Measurements from ENCODE around the gene OR5K2.

Gene OR5K2

DNA sequence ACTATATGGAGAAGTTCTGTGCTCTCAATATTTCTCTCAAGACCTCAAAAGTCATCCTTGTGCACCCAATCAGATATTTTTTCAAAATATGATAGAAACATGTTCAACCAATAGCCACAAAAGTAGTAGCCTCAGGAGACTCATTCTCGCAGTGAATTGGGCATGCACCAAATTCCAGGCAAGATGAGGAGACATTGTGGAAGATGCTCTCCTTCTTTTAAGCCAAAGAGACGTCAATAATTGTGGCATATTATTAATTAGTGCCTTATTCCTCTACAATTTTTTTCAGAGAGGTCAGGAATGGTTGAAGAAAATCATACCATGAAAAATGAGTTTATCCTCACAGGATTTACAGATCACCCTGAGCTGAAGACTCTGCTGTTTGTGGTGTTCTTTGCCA, at the start of gene OR5K2:
Gene OR5K2 (plus strand): TSS at position 301 of the 400 bp plus-strand sequence. CDS start 0 bp downstream, at position 301.
- no peak for DNase-seq (ENCODE audit: low spot score)

DNA sequence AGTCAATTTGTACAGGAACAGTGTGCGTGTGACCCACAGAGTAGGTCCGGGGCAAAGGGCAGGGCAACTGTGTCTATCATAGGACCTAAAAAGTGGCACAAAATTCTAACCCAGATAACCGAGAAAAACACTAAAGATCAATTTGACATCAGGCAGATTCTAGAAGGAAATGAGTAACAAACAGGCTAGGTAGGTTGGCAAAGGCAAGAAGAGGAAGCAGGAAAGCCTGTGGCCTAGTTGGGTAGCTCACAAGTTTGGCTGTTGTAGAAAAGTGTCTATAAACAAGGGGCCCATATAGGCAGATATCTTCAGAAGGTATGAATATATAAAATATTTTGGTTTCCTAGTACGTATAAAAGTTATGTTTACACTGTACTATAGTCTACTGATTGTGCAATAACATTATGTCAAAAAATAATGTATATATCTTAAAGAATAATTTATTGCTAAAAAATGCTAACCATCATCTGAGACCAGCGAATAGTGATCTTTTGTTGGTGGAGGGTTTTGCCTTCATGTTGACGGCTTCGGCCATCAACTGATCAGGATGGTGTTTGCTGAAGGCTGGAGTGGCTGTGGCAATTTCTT, 47.8 kb upstream of the OR5K2 start:
- no peak for DNase-seq (ENCODE audit: low spot score)

DNA sequence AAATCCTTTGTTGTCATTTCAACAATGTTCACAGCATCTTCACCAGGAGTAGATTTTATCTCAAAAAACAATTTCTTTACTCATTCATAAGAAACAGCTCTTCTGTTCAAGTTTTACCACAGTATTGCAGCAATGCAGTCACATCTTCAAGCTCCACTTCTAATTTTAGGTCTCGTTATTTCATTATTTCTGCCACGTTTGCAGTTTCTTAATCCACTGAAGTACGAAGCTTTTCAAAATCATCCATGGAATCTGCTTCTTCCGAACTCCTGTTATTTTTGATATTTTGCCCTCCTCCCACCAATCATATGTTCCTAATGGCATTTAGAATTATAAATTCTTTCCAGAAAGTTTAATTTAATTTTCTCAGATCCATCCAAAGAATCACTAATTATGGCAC, 47.1 kb upstream of the OR5K2 start:
- no peak for DNase-seq (ENCODE audit: low spot score)

DNA sequence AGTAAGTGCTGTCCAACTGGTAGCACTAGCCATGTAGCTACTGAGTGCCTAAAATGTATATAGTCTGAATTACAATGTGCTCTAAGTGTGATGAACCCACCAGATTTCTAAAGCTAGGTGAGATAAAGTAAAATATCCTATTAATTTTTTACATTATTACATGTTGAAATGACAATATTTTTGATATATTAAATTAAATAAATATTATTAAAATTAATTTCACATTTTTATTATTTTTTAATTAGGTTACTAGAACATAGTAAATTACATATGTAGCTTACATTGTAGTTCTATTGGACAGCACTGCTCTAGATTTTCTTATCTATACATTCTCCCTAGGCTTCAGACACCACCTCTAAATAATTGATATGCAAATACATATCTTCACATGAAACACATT, 43.7 kb upstream of the OR5K2 start:
- no peak for DNase-seq (ENCODE audit: low spot score)

DNA sequence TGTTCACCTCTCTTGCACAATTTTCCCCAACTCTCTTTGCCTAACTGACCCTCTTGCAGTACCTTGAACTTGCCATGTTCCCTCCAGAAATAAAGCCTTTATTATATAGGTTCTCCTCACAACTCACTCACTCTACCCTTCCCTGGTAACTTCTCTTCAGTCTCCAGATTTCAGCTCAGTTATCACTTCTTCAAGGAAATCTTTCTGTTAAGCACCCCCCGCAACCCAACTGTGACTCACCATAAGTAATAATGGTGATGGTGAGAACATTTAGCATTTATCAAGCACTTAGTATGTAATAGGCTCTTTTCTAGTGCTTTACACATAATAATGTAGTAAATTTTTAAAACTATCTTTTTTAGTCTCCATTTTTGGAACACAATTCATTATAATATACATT, 42.6 kb upstream of the OR5K2 start:
- DNase-seq (ENCODE audit: low spot score): no peak

DNA sequence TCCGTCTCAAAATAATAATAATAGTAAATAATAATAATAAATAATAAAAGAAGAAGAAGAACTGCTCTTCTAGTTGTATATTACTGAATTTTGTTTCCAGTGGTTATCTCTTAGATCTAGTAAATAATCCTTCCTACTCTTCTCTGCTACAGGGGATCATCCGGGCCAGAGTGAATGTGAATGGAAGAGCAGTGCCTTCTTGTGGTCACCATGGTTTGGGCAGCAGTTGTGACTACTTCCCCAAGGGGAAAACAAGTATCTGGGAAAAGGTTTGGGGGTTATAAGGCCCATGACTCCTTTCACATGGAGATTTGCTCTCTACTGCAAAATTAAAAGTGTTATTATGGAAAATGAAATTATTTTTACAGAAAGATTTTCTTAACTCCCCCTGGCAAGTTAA, 39.9 kb upstream of the OR5K2 start:
- no peak for DNase-seq (ENCODE audit: low spot score)

DNA sequence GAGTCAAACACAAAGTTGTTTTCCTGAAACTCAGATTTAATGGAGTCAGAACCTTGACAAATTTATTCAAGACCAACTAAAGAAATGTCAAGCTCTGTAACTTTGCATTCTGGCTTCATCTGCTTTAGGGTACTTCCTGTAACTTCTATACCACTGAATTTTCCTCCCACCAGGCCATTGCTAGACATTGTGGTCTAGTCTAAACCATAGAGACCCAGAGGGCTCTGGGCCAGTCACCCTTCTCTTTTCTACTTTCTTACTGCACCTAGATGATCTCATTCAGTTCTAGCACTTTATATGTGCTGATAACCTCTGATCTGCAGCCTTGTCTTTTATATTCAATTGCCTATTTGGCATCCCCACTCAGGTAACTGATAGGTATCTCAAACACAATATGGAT, 37.3 kb upstream of the OR5K2 start:
- no peak for DNase-seq (ENCODE audit: low spot score)

DNA sequence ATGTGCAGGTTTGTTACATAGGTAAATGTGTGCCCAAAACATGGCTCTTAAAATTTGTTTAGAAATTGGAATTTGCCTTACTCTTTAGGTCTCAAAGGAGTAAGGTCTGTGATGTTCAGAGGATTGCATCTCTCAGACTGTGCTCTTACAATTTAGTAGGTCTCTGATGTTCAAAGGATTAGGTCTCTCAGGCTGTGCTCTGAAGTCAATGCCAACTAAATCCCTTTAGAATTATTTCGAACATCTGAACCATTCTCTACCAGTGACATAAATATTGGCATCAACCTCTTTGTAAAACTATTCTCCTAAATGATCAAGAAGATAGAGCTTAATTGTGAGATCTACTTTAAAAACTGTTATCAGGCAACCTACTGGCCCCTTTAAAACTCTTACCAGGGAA, 34.6 kb upstream of the OR5K2 start, which contains the start of gene OR5K1:
Gene OR5K1 (plus strand): TSS at position 301 of the 400 bp plus-strand sequence. CDS start 6,376 bp downstream, outside the sequence.
- DNase-seq (ENCODE audit: low spot score): no peak

DNA sequence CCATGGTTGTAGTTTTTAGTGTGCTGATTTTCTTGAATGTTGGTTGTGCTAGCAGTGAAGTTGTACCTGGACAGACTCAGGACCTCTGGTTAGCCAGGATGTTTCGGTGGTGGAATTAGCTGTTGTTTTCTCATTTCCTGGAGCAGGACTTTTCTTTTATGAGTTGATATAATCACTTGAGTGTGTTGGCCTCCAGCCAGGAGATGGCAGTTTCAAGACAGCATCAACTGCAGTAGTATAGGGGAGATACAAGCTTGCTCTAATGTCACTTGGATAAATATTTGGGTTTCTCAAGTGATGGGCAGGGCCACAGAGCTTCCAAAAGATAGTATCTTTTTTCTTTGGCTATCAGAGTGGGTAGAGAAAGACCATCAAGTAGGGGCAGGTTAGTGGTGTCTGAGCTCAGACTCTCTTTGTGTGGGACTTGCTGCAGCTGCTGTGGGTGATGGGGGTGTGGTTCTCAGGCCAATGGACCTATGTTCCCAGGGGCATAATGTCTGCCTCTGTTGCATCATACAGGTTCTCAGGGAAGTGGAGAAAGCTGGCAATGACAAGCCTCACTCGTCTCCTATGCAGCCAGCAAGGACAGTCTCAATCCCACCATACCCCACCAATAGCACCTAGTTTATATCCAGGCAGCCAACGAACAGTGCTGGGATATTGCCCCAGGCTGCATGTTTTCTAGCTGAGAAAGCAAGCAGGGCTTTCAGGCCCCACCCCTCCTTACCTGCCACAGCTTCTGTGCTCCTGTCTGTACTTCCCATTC, 14.6 kb upstream of the OR5K2 start:
- DNase-seq (ENCODE audit: low spot score): no peak

DNA sequence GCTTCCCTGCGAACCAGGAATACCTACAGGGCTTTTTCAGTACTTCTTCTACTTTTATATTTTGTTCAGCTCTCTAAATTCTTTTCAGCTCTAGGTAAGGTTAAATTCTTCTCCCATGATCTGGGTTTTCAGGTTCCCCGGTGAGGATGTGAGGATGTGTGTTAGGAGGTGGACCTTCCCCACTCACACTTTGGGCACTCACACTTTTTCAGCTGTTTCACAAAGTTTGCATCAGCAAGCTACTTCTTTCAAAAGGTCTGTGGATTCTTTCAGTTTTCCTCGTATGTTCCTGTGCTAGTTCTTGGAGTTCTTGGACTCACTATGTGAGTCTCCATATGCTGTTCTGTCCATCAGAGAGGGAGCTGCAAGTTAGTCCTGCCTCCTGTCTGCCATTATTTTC, 13.9 kb upstream of the OR5K2 start:
- no peak for DNase-seq (ENCODE audit: low spot score)

DNA sequence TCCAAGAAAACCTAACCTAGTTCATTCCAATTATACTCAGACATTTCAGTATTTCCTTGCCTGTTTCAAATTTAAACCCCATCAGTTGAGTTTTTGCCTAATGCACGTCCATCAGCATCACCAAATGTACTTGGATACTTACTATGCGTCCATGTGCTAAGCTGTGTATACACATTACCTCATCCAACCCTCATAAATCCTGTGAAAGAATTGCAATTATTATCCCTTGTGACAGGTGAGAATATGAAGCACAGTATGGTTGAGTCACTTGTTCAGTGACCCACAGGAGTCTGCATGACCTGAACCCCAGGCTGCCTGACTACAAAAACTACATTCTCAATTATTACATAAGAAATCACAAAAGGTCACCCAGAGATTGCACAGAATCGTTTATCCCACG, 2.5 kb downstream of the OR5K2 start:
- no peak for DNase-seq (ENCODE audit: low spot score)

DNA sequence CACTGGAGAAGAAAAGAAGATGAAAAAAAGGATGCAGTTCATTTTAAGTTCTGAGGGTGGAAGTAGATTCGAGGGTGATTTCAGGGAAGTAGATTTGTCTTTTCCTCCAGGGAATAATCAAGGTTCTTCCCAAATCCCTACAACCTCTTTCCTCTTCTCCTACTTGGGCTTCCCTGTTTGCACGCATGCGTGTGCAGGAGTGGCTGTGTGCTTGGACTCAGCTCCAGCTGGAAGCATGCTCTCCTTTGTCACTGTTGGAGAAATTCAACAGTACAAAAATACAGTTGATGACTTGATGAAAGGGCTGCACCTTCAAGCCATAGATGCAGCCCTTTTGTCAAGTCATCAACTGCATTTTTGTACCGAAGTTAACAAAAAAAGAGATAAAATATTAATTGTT, 3.8 kb downstream of the OR5K2 start:
- peak; percentile 73 for DNase-seq (ENCODE audit: low spot score)

DNA sequence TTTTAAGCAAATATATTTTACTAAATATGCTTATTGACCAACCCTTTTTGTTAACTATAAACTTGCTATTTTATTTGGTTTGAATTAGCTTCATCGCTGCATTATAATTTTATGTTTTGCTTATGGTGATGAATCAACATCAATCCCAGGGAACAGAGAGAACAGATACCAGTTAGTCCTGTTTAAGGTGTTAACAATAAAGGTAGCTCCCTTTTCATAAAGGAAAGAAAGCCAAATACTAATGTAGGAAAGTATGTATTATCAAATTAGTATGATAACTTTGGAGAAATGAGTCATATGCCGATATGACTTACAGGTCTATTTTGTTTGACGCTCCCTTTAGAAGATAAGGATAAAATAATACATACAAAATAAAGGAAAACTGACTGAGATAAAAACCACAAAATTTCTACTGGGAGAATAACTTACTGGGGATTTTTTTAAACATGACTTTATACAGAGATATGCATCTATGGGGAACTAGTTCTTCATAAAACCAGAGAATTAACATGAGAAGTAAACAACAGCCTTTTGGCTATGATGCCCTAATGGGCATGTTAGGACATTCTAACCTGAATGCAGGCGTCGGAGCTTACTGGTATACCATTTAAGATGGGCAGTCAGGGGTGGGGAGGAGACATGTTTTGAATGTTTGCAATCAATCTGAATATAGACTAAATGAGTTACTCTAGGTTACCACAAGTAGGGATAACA, 4.5 kb downstream of the OR5K2 start:
- no peak for DNase-seq (ENCODE audit: low spot score)

DNA sequence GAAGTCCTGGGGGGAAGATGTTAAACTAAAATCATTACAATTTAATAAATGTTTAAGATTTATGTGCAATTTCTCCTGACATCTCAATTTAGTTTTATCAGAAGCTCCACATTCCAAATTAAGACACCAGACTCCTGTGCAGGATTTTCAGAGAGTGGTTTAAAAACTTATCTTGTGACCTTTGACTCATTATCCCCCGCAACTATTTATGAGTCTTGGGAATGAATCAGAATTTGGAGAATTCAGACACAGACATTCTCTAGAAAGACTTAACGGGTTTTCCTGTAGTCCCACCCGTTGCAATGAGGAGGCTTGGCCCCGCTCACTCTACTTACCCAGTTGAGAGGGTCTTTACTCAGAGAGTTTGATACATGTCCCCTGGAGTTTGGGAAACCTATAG, 7.1 kb downstream of the OR5K2 start:
- DNase-seq (ENCODE audit: low spot score): no peak

DNA sequence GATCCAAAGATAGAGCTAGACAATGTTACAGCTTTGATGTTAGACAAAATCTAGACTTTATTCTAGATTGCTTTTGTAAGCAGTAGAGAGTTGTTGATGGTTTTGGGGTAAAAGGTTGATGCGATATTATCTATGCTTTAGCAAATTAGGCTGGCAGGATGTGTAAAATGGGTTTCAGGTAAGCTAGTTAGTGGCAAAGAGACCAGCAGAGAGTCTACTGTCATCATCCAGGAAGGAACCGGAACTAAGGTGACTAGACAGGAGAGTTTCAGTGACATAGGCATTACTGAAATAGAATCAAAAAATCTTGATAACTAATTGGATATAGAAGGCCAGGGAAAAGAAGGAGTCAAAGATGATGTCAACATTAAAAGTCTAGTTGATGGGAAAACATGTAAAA, 11.1 kb downstream of the OR5K2 start:
- DNase-seq (ENCODE audit: low spot score): no peak

DNA sequence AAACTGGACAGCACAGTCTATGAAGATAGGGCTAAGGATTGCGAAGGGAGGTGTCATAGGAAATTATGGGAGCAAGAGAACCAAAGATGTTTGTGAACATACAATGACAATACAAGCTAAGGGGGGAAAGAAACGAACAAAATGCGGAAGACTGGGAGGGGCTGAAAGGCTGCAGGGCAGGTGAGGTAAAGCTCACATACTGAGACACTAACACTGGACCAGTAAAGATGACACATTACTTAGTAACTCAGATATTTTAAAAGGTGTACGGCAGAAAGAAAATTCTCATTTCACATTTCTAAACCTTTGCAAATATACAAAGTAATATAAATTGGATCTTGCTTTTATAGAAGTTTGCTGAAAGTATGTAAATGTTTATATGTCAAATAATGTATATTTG, 15.1 kb downstream of the OR5K2 start:
- no peak for DNase-seq (ENCODE audit: low spot score)

DNA sequence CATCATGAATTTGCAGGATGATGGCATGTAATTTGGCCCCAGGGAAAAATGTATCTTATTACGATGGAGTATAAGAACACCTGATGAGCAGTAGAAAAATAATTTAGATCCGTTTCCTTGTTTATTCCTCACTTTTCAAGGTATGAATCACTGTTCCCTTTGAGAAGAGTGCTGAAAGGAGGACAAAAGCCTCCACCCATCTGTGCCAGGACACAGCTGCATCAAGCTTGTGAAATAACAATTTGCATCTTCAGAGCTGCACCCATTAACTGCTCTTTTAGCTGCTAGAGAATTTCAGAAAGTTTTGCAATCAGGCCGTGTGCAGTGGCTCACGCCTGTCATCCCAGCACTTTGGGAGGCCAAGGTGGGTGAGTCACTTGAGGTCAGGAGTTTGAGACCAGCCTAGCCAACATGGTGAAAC, 15.6 kb downstream of the OR5K2 start:
- DNase-seq (ENCODE audit: low spot score): peak; percentile 54

DNA sequence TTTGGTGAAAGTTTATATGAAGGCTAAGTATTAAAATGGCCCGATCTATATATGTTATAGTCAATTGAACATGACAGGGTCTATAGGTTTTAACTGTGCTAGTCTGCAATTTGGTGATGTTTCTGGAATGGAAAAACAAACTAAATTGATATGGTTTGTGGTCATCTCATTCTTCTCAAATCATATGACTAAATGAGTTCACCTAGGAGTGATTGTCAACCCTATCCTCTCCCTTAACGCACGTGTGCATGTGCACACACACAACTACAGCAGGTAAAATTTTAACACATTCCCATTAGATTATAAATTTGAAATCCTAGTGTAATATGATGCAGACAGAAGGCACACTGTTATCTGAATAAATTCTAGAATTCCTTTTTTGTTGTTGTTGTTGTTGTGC, 16.3 kb downstream of the OR5K2 start:
- no peak for DNase-seq (ENCODE audit: low spot score)

DNA sequence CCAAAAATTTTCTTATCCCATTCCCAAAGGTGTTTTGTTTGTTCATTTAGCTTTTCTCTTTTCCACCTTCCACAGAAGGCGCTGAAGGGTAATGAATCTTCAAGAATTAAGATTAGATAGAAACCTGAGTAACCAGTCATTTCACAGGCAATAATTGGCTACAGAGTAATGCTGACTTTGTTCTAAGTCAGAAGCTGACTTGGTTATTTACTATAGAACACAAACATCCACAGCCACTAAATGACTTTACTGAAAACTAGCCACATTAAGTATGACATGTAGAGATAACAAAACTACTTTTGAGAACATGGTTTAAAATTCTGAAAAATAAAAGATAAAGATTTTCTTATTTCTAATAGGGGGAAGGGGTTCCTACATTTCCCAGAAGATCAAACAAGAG, 17.5 kb downstream of the OR5K2 start:
- DNase-seq (ENCODE audit: low spot score): no peak

DNA sequence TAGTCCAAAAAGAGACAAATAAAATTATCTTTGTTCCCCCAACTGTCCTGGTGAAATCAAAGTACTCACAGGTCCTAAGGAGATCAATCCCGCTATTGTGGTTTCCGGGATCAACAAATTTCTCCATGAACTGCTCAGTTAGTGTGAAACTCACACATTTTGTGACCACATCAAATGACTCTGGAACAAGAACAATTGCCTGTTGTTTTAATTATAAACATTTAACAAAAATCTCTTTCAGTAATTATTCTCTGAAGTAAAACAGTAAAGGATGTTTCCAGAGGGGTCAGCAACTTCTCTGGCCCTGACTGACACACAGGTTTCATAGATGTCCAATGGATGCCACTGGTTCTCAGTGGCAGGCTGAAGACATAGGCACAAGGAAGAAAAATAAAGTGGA, 21.3 kb downstream of the OR5K2 start:
- peak; percentile 94 for DNase-seq (ENCODE audit: low spot score)

DNA sequence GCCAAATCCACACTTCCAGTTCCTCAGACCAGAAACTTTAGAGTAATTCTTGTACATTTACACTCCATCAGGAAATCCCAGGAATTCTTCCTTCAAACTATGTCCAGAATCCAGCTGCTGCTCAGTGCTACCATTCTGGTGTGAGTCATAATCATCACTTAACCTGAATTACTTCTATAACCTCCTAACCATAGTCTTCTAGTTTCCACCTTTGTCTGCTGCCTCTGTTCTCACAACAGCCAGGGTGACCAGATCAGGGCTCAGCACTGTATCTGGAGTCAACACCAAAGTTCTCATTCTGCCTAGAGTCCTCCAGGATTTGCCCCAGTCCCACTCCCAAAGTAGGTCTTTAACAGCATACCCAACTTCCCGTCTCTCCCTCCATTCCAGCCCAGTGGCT, 21.9 kb downstream of the OR5K2 start:
- DNase-seq (ENCODE audit: low spot score): no peak

DNA sequence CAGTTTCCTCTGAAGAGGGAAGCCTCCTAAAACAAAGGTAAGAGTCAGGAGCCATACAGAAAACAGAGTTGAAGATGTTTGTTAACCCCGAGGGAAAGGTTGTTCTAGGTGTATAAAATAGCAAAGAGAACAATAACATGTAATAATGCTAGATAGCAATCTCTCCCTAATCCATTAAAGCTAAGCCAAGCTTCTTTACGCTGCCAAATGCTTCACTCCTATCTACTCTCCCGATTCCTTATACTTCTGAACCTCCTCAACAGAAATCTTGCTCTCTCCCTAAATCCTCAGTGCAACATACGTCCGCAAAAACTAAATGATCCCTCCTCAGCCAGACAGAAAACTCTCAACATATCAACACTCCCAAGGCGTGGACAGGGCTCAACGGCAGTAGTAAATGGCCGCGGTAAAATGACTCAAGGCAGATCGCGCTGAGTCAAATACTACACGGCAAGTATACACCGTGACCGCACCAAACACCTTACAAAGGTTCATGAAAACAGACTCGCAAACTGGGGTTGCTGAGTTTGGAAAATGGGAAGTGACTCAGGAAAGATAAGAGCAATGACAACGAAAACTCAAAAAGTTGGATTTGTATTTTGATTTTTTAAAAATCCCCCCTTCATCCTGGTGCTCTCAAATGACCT, 24.5 kb downstream of the OR5K2 start:
- DNase-seq (ENCODE audit: low spot score): peak; percentile 58

Measured in globus pallidus (tissue), 1 donor.